ENCODE data around the gene TRIM10.

DNA sequence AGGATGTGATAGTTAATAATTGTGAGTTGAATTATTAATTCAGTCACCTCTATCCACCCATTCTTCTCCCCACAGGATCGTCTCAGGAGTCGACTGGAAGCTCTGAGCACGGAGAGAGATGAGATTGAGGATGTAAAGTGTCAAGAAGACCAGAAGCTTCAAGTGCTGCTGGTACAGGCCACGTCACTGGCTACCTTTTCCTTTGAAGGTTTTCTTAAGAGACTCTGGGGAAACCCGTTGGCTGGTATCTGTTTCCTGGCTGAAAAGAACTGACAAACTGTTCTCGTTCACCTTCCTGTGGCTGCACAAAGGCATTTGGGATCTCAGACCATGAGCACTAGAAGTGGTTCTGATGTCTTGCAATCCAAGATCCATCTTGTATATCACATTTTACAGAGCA is 6.1 kb upstream of the TRIM10 start:
- TF ChIP-seq POLR2A (IDR thresholded peaks at IDR 0.05) (no peak), CTCF (IDR thresholded peaks at IDR 0.05) (no peak)
